Psoas muscle (tissue), 8 donors: ENCODE results near the gene NIF3L1. TPM values are rescaled to one million over a fixed set of nuclear protein-coding genes. Genes with fewer than 3 reads are reported as not detected.

Experiments used
- ATAC-seq, 4 donors: fragments of 200-7000 bp; cut with Tn5 transposase; one replicate each; pipeline ENCODE4 v1.9.1; 2020; ENCODE audit warnings: moderate library complexity in 3 of 4, mild to moderate bottlenecking in 2 of 4
- DNase-seq, 2 donors: peaks; one replicate each; pipeline ENCODE4 v3.0.0-alpha.2; 2020
- H3K27ac ChIP-seq: fragments of 200-600 bp; one replicate; pipeline ENCODE4 v1.8.0; 2022
- H3K27me3 ChIP-seq, 3 donors: fragments of 200-600 bp in 1 of 3; one replicate each; pipeline versions ENCODE4 v1.6.1 to v1.8.0; 2013 to 2022; ENCODE audit warnings: low read length in 2 of 3, mild to moderate bottlenecking in 2 of 3, moderate library complexity in 1 of 3; ENCODE audit not compliant: insufficient read depth in 3 of 3
- H3K36me3 ChIP-seq, 2 donors: fragments of 200-600 bp in 1 of 2; one replicate each; pipeline versions ENCODE4 v1.6.1 to v1.8.0; 2013 to 2022; ENCODE audit warnings: low read depth in 1 of 2, mild to moderate bottlenecking in 1 of 2, moderate library complexity in 1 of 2; ENCODE audit not compliant: insufficient read depth in 1 of 2
- H3K4me1 ChIP-seq: fragments of 200-600 bp; one replicate; pipeline ENCODE4 v1.8.0; 2022
- H3K4me3 ChIP-seq: fragments of 200-600 bp; one replicate; pipeline ENCODE4 v1.8.0; 2022; ENCODE audit warnings: mild to moderate bottlenecking
- H3K9me3 ChIP-seq: fragments of 200-600 bp; one replicate; pipeline ENCODE4 v1.8.0; 2022
- WGBS, 3 donors: extraction: QIAGEN DNeasy Blood & Tissue Kit; methylation state at CpG; one replicate each; pipeline versions ENCODE4 v1.1.6 to v1.1.7; 2013; 5-methylcytosine and 5-hydroxymethylcytosine counted together
- intact Hi-C, 2 donors: fragments of 100-400 bp; cut with DNase I; formaldehyde crosslinking; loops; one replicate each; pipeline versions ENCODE4 v1.11.0 to v1.14.2; 2022
- polyA plus RNA-seq, 3 donors: library from polyadenylated mRNA; stranded (reverse); fragments of 200-250 nt; gene quantifications; one replicate each; pipeline ENCODE4 v1.2.3, GENCODE V29; 2013
- total RNA-seq, 4 donors: library from RNA; stranded (reverse); fragmentation: NEBNext Ultra II Directional in 2 of 4; extraction: Animal tissue kit (Norgen Biotek cat#: 25700) in 2 of 4; gene quantifications; one replicate each; pipeline versions ENCODE4 v1.2.1 to v1.2.4, GENCODE V29; 2021 to 2023
- TF ChIP-seq, protein P1 (sequence below): fragments of 200-600 bp; IDR thresholded peaks from one replicate; pipeline ENCODE4 v1.8.0; 2022; ENCODE audit warnings: antibody characterized with exemption
- donor health status: healthy with polysubstance abuse.
- donor health status: DM: no; HTN: no; CAD: no; lungs with moderate emphysema.
- donor health status: Bipolar disorder and iron deficiency.
- donor health status: healthy.
- donor health status: DM: yes; HTN: yes; CAD: no.
- donor health status: DM: no; HTN: no; CAD: no.
- donor health status: DM: no; HTN: no; CAD: no.
- donor health status: DM: yes; HTN: yes; CAD: no.

The NIF3L1 gene
- total and polyA plus RNA-seq, 7 donors = 11.6 to 50.0 (median 21.2) TPM

DNA sequence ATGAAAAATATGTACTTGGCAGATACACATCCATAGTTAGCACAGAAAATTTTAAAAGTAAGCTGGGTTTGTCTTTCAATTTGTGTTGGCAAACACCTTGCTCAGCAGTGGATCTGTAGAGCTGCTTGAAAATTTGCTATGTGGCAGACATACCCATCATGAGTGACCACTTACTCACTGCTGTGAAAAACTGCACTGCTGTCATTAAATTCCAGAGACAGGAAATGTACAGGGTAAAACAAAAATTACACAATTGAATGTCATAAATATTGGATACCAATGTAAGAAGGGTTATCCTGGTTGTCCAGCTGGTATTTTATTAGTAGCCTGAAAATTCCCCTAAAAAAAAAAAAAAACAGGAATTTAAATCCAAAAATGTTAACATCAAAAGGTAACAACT lies 24.5 kb downstream of the NIF3L1 start:
- TF ChIP-seq, protein P1, sequence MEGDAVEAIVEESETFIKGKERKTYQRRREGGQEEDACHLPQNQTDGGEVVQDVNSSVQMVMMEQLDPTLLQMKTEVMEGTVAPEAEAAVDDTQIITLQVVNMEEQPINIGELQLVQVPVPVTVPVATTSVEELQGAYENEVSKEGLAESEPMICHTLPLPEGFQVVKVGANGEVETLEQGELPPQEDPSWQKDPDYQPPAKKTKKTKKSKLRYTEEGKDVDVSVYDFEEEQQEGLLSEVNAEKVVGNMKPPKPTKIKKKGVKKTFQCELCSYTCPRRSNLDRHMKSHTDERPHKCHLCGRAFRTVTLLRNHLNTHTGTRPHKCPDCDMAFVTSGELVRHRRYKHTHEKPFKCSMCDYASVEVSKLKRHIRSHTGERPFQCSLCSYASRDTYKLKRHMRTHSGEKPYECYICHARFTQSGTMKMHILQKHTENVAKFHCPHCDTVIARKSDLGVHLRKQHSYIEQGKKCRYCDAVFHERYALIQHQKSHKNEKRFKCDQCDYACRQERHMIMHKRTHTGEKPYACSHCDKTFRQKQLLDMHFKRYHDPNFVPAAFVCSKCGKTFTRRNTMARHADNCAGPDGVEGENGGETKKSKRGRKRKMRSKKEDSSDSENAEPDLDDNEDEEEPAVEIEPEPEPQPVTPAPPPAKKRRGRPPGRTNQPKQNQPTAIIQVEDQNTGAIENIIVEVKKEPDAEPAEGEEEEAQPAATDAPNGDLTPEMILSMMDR = no peak
- no peak for DNase-seq
- peaks cover 7 to 100% of the 10 kb centered on the region in 2 donors for H3K36me3 ChIP-seq
- ATAC-seq = no peak
- H3K27me3 ChIP-seq = no peaks in the 10 kb centered on the region
- no peaks in the 10 kb centered on the region for H3K9me3 ChIP-seq
- intact Hi-C loops = no loop called here
- H3K4me3 ChIP-seq = no peak overlapping the region
- H3K4me1 ChIP-seq = no peaks in the 10 kb centered on the region
- no peak overlapping the region for H3K27ac ChIP-seq

DNA sequence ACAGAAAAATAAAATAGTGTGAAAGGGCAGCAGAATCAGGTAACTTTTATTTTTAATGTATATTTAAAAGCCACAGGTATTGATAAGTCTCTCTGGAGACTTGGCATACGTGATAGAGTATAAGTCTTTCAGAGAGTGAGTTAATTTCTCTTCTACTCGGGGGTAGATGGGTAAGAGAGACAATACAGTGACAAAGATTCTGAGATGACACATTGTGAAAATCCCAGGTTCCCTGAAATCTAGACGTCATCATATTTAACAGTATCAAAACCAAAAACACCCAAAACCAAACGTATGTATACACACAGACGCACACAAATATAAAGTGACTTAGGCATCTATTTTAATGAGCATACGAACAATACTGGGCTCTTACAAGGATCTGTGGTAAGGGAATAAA lies 33.3 kb downstream of the NIF3L1 start:
- ATAC-seq (no peak), DNase-seq (no peak)
- TF ChIP-seq, protein P1 = no peak
- Histone ChIP-seq H3K27ac (no peak overlapping the region), H3K4me1 (no peaks in the 10 kb centered on the region), H3K36me3 (peaks cover 3 to 99% of the 10 kb centered on the region in 2 donors), H3K4me3 (no peak overlapping the region), H3K9me3 (no peaks in the 10 kb centered on the region), H3K27me3 (no peaks in the 10 kb centered on the region)
- intact Hi-C loops = no loop called here
- 89 to 90% (median 90%) methylated on average over 6 of the region's 6 CpGs for WGBS, 3 donors

GRCh38 chr2:200929334-200930249 lies 40.4 kb downstream of the NIF3L1 start:
- intact Hi-C loops = no loop called here
- Histone ChIP-seq H3K27me3 (no peaks in the 10 kb centered on the region), H3K4me1 (no peaks in the 10 kb centered on the region), H3K27ac (no peak overlapping the region), H3K9me3 (no peaks in the 10 kb centered on the region), H3K4me3 (no peak overlapping the region), H3K36me3 (peaks cover under 1 to 100% of the 10 kb centered on the region in 2 donors)
- WGBS, 3 donors = 89 to 96% (median 90%) methylated on average over 2 of the region's 2 CpGs
- TF ChIP-seq, protein P1 = no peak
- DNase-seq = no peak
- ATAC-seq = no peak

DNA sequence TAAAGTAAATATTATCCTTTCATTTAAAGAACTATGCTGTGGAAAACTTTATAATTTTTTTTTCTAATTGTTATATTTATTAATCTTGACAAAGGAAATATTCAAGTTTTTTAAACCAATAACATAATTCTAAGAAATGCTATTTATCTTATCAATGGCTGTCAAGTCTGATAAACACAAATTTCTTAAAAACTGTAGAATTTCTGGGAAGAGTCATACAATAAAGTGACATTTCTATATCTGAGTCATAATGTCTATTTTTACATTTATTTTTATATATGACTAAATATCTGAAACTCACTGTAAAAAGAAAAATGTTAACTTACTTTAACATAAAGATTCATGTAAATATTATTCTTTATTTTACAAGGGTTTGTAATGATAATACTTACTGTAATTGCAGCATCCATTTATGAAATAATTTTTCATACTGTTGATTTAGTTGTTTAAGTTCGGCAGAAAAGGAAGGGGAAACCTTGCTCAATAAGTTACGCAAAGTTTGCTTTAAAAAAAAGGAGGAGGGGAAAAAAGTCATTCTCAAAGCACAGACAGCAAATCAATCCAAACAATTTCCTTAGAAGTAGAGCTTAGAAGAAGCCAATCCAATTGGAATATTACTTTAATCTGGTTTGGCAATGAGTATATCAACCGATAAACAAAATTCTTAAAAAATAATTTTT lies 41.9 kb downstream of the NIF3L1 start:
- H3K27ac ChIP-seq = no peak overlapping the region
- 79 to 88% (median 86%) methylated on average over 3 of the region's 3 CpGs for whole genome bisulfite sequencing, 3 donors
- intact Hi-C loops = no loop called here
- no peaks in the 10 kb centered on the region for H3K9me3 ChIP-seq
- TF ChIP-seq, protein P1 = no peak
- no peaks in the 10 kb centered on the region for H3K4me1 ChIP-seq
- no peaks in the 10 kb centered on the region for H3K27me3 ChIP-seq
- H3K36me3 ChIP-seq = peaks cover 3 to 100% of the 10 kb centered on the region in 2 donors
- H3K4me3 ChIP-seq = no peak overlapping the region
- DNase-seq (no peak), ATAC-seq (no peak)
